Measurements from ENCODE around the gene JARID2.

DNA sequence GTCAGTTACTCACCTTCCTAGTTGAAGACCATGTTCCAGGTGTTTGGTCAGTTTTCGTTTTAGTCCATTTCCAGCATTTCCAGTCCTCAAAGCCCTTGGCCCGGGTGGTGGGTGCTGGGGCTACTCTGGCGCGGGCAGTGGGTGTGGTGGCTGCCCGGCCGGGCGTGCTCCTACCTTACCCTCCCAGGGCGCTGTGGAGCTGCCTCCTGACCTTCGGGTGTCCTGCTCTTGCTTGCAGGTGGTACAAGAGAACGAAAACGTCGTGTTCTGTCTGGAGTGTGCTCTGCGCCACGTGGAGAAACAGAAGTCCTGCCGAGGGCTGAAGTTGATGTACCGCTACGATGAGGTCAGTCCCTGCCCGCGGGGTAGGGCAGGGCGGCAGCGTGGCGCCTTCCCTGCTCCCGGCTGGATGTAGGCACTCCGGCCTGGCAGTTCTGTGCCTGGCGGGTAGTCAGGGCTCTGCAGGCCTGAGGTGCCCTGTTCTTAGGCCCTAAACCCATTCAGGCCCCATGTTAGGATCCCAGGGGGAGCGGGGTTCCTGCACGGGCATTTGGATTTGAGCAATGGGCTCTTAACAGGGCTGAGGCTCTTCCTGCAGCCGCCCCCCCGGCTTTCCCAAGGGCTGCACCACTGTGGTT lies 271.2 kb downstream of the JARID2 start:
- TF ChIP-seq, protein P1, sequence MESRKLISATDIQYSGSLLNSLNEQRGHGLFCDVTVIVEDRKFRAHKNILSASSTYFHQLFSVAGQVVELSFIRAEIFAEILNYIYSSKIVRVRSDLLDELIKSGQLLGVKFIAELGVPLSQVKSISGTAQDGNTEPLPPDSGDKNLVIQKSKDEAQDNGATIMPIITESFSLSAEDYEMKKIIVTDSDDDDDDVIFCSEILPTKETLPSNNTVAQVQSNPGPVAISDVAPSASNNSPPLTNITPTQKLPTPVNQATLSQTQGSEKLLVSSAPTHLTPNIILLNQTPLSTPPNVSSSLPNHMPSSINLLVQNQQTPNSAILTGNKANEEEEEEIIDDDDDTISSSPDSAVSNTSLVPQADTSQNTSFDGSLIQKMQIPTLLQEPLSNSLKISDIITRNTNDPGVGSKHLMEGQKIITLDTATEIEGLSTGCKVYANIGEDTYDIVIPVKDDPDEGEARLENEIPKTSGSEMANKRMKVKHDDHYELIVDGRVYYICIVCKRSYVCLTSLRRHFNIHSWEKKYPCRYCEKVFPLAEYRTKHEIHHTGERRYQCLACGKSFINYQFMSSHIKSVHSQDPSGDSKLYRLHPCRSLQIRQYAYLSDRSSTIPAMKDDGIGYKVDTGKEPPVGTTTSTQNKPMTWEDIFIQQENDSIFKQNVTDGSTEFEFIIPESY (IDR thresholded peaks at IDR 0.05) = no peak
- TF ChIP-seq, protein P2, sequence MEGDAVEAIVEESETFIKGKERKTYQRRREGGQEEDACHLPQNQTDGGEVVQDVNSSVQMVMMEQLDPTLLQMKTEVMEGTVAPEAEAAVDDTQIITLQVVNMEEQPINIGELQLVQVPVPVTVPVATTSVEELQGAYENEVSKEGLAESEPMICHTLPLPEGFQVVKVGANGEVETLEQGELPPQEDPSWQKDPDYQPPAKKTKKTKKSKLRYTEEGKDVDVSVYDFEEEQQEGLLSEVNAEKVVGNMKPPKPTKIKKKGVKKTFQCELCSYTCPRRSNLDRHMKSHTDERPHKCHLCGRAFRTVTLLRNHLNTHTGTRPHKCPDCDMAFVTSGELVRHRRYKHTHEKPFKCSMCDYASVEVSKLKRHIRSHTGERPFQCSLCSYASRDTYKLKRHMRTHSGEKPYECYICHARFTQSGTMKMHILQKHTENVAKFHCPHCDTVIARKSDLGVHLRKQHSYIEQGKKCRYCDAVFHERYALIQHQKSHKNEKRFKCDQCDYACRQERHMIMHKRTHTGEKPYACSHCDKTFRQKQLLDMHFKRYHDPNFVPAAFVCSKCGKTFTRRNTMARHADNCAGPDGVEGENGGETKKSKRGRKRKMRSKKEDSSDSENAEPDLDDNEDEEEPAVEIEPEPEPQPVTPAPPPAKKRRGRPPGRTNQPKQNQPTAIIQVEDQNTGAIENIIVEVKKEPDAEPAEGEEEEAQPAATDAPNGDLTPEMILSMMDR (IDR thresholded peaks at IDR 0.05; ENCODE audit: low read depth, low read length, missing input control) = no peak
- TF ChIP-seq MAX (IDR thresholded peaks at IDR 0.05) (no peak), ATF3 (IDR thresholded peaks at IDR 0.05) (no peak), REST (IDR thresholded peaks at IDR 0.05) (no peak), JUND (IDR thresholded peaks at IDR 0.05) (no peak), SP1 (IDR thresholded peaks at IDR 0.05) (no peak), YY1 (IDR thresholded peaks at IDR 0.05) (no peak), RXRA (IDR thresholded peaks at IDR 0.05) (no peak)

Data from liver (tissue), 3 donors.